ENCODE results near the gene RAB26.

DNA sequence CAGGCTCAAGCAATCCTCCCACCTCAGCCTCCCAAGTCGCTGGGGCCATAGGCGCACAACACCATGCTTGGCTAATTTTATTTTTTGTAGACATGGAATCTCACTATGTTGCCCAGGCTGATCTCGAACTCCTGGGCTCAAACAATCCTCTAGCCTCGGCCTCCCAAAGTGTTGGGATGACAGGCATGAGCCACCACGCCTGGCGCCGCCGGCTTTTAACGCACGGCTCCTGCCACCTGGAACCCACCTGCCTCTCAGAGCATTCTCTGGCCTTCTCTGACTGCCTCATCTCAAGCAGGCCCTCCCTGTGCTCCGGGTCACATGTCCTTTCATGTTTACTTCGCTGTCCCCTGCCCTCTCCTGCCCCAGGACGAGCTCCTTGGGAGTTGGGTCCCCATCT, 37.6 kb downstream of the RAB26 start:
- TF ChIP-seq, protein P1, sequence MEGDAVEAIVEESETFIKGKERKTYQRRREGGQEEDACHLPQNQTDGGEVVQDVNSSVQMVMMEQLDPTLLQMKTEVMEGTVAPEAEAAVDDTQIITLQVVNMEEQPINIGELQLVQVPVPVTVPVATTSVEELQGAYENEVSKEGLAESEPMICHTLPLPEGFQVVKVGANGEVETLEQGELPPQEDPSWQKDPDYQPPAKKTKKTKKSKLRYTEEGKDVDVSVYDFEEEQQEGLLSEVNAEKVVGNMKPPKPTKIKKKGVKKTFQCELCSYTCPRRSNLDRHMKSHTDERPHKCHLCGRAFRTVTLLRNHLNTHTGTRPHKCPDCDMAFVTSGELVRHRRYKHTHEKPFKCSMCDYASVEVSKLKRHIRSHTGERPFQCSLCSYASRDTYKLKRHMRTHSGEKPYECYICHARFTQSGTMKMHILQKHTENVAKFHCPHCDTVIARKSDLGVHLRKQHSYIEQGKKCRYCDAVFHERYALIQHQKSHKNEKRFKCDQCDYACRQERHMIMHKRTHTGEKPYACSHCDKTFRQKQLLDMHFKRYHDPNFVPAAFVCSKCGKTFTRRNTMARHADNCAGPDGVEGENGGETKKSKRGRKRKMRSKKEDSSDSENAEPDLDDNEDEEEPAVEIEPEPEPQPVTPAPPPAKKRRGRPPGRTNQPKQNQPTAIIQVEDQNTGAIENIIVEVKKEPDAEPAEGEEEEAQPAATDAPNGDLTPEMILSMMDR (IDR thresholded peaks at IDR 0.05) = no peak
- TF ChIP-seq POLR2AphosphoS5 (IDR thresholded peaks at IDR 0.05) = no peak

All from breast epithelium (tissue), 3 donors.